ENCODE results near the gene JARID2.

DNA sequence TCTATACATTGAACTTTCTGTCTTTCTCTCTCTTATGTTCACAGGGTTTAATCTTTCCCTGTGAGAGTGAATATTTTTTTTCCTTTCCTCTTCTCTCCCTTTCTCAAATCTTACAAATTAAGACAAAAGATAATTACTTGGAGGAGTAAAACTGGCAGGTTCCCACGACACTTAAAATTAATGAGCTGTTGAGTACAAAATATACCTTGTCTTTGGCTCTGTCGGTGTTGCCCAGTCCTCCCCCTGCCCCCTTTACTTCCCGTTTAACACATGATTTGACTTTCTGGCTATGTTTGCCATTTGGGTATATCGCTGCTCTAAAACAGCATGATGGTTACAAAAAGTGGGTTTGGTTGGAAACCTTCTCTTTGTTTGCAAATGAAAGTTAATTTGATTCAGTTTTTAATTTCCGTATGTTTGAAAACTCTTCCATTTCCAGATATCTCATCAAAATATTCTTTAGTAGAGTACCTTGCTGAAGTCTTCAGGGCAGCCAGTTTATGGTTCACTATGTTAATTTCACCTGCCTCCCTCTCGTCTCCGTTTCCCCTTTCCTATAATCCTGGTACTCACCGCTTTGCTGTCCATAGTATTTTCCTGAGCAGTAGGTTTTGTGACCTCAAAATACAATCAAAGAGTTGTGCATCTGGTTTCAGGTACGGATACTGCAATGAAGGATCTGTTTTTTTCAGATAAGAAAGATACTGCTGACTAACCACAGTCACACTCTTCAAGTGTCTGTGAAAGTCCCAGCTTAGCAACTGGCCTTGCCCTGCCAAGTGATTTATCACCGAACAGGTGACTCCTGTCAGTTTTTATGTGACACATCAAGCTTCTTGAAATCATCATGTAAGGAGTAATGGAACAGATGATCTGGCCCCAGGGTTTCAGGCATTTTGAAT lies 235.8 kb downstream of the JARID2 start:
- TF ChIP-seq EZH2 (IDR thresholded peaks at IDR 0.05; ENCODE audit: borderline replicate concordance, low read length): no peak
- no peak for TF ChIP-seq CTCF (conservative IDR thresholded peaks at IDR 0.05 in 1 of 2, IDR thresholded peaks at IDR 0.05 in 1 of 2; ENCODE audit: extremely low read depth in 1 of 2, insufficient read depth in 1 of 2, low read depth in 1 of 2, low read length in 2 of 2)

All from mammary epithelial cell (primary cell).